Loucy (cell line): ENCODE results near the gene ZNF664.

Source experiments
- H2AFZ ChIP-seq: fragments of 200-600 bp; sonication (generic); 2 replicates; pipeline ENCODE4 v1.6.0; 2016; ENCODE audit warnings: antibody characterized with exemption, mild to moderate bottlenecking, low read length, moderate library complexity
- H3F3A ChIP-seq: fragments of 200-600 bp; 2 replicates; pipeline ENCODE4 v1.6.0; 2016; ENCODE audit warnings: antibody characterized with exemption, low read depth, mild to moderate bottlenecking
- H3K27me3 ChIP-seq: fragments of 200-600 bp; sonication (generic); 2 replicates; pipeline ENCODE4 v1.6.1; 2014; ENCODE audit warnings: low read length, mild to moderate bottlenecking; ENCODE audit not compliant: insufficient read depth, poor library complexity, severe bottlenecking
- H3K36me3 ChIP-seq: fragments of 200-600 bp; sonication (generic); 2 replicates; pipeline ENCODE4 v1.6.1; 2016; ENCODE audit warnings: low read length; ENCODE audit not compliant: insufficient read depth
- H3K4me1 ChIP-seq: fragments of 200-600 bp; sonication (generic); 2 replicates; pipeline ENCODE4 v1.5.1; 2014; ENCODE audit warnings: low read length, mild to moderate bottlenecking; ENCODE audit not compliant: insufficient read depth, poor library complexity, severe bottlenecking
- H3K4me2 ChIP-seq: fragments of 200-600 bp; sonication (generic); 2 replicates; pipeline ENCODE4 v1.6.0; 2014; ENCODE audit warnings: antibody characterized with exemption, low read length, low read depth, mild to moderate bottlenecking; ENCODE audit not compliant: poor library complexity, severe bottlenecking
- H3K4me3 ChIP-seq: fragments of 200-600 bp; sonication (generic); 2 replicates; pipeline ENCODE4 v1.5.1; 2014; ENCODE audit warnings: low read length, mild to moderate bottlenecking, mixed read lengths; ENCODE audit not compliant: poor library complexity, severe bottlenecking
- H3K79me2 ChIP-seq: fragments of 200-600 bp; sonication (generic); 2 replicates; pipeline ENCODE4 v1.6.1; 2014; ENCODE audit warnings: low read length; ENCODE audit not compliant: insufficient read depth
- H3K9ac ChIP-seq: fragments of 200-600 bp; sonication (generic); 2 replicates; pipeline ENCODE4 v1.6.0; 2014; ENCODE audit warnings: mild to moderate bottlenecking, low read depth, low read length, moderate library complexity; ENCODE audit not compliant: poor library complexity, severe bottlenecking
- H3K9me2 ChIP-seq: fragments of 200-600 bp; sonication (generic); replicated peaks from 2 replicates; pipeline ENCODE4 v1.6.1; 2016; ENCODE audit warnings: low read depth, low read length, mixed read lengths
- H3K9me3 ChIP-seq: fragments of 200-600 bp; sonication (generic); 2 replicates; pipeline ENCODE4 v1.6.1; 2014; ENCODE audit warnings: mild to moderate bottlenecking, antibody characterized with exemption, low read length, low read depth; ENCODE audit not compliant: insufficient read depth
- H4K20me1 ChIP-seq: fragments of 200-600 bp; sonication (generic); 2 replicates; pipeline ENCODE4 v1.6.0; 2014; ENCODE audit warnings: antibody characterized with exemption, low read length, mild to moderate bottlenecking; ENCODE audit not compliant: insufficient read depth, poor library complexity, severe bottlenecking
- CTCF ChIP-seq: fragments of 200-600 bp; sonication (generic); conservative IDR thresholded peaks from 2 replicates; pipeline ENCODE4 v1.5.1; 2014; ENCODE audit warnings: mild to moderate bottlenecking, antibody characterized with exemption, low read length
- EZH2phosphoT487 ChIP-seq: fragments of 200-600 bp; IDR thresholded peaks from 2 replicates; pipeline ENCODE4 v1.6.1; 2018; ENCODE audit warnings: antibody characterized with exemption, mild to moderate bottlenecking, moderate library complexity, borderline replicate concordance

The ZNF664 gene

GRCh38 chr12:123973552-123974341, 732 bp downstream of the ZNF664 start:
- peaks cover 32% of the 10 kb centered on the region for H4K20me1 ChIP-seq
- H3K36me3 ChIP-seq = no peaks in the 10 kb centered on the region
- no peaks in the 10 kb centered on the region for H3K27me3 ChIP-seq
- H3K4me1 ChIP-seq = peaks cover 37% of the 10 kb centered on the region
- TF ChIP-seq CTCF (no peak), EZH2phosphoT487 (no peak)
- no peaks in the 10 kb centered on the region for H3K9me3 ChIP-seq
- peak overlapping the region; percentile 74 for H3K9ac ChIP-seq
- H3F3A ChIP-seq = no peaks in the 10 kb centered on the region; the same call in 1 of the 2 replicates
- H2AFZ ChIP-seq = peak overlapping the region; percentile 20
- peak overlapping the region; percentile 94 for H3K4me2 ChIP-seq
- peaks cover 46% of the 10 kb centered on the region for H3K79me2 ChIP-seq
- H3K4me3 ChIP-seq = peak overlapping the region; percentile 77
- no peaks in the 10 kb centered on the region for H3K9me2 ChIP-seq

- Histone ChIP-seq H3K27me3 (no peaks in the 10 kb centered on the region), H4K20me1 (peaks cover 41% of the 10 kb centered on the region), H3K36me3 (no peaks in the 10 kb centered on the region), H3K9me3 (no peaks in the 10 kb centered on the region), H3K4me2 (no peak overlapping the region), H3K9me2 (no peaks in the 10 kb centered on the region), H3K79me2 (peaks cover 63% of the 10 kb centered on the region), H3F3A (no peaks in the 10 kb centered on the region), H3K4me1 (peaks cover 33% of the 10 kb centered on the region), H3K9ac (peak overlapping the region; percentile 74), H3K4me3 (no peak overlapping the region), H2AFZ (no peak overlapping the region)
- no peak for TF ChIP-seq EZH2phosphoT487
- no peak for TF ChIP-seq CTCF
Measured at GRCh38 chr12:123976227-123976826, 3.3 kb downstream of the ZNF664 start.

- no peak overlapping the region for H3K4me3 ChIP-seq
- H3K9me2 ChIP-seq = no peaks in the 10 kb centered on the region
- H3K79me2 ChIP-seq = peaks cover 68% of the 10 kb centered on the region
- H3K36me3 ChIP-seq = no peaks in the 10 kb centered on the region
- no peak overlapping the region for H2AFZ ChIP-seq
- peaks cover 43% of the 10 kb centered on the region for H4K20me1 ChIP-seq
- TF ChIP-seq EZH2phosphoT487 (no peak), CTCF (no peak)
- no peaks in the 10 kb centered on the region for H3K9me3 ChIP-seq
- no peak overlapping the region for H3K9ac ChIP-seq
- H3F3A ChIP-seq = no peaks in the 10 kb centered on the region
- H3K4me1 ChIP-seq = peaks cover 23% of the 10 kb centered on the region
- H3K27me3 ChIP-seq = no peaks in the 10 kb centered on the region
- H3K4me2 ChIP-seq = no peak overlapping the region
Measured at GRCh38 chr12:123979566-123979965, 6.6 kb downstream of the ZNF664 start.
